ENCODE results near the gene GTF2F2.

GTF2F2 gene

DNA sequence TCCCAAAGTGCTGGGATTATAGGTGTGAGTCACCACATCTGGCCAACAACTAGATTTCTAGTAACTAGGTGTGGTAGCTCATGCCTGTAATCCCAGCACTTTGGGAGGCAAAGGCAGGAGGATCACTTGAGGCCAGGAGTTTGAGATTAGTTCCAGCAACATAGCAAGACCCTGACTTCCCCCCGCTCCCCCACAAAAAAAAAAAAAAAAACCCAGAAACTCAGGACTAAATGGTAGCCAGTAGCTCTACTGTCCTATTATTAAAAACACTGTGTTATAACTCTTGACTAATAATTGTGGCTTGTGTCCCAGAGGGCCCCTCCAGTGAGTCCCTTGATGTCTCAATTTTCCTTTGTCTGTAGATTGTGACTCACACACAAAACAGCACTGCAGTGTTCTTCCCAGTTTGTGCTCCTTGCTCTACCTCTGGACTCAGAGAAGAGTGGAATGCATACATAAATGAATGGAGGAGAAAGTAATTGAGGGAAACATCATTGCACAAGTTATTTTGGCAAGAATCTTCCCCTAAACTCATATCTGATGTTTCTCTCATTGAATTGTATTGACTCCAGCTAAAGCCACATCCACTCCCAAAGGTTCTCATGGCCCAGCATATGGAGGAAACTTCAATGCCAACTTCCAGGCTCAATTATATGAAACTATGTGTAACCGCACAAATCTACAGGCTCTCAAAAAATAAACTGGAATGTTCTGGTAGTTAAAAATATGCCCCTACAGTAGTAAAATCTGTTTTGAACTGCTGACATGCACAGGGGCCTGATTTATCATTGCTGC lies 211.9 kb downstream of the GTF2F2 start:
- H3K4me3 ChIP-seq (ENCODE audit: low read depth in 1 of 2, low read length in 2 of 2), result no peak overlapping the region
- no peaks in the 10 kb centered on the region for H3K27me3 ChIP-seq (ENCODE audit: low read depth, low read length)
- peaks cover 11 to 45% of the 10 kb centered on the region in 2 donors for H3K4me1 ChIP-seq (ENCODE audit: control insufficient read depth in 1 of 2, insufficient read depth in 2 of 2, low read length in 2 of 2)
- H3K9me3 ChIP-seq (ENCODE audit: control insufficient read depth in 1 of 2, low read length in 2 of 2), result no peaks in the 10 kb centered on the region
- H3K27ac ChIP-seq (ENCODE audit: low read length), result no peak overlapping the region
- H3K36me3 ChIP-seq (ENCODE audit: control insufficient read depth in 1 of 2, insufficient read depth in 2 of 2, low read length in 2 of 2), result peaks cover 27 to 28% of the 10 kb centered on the region in 2 donors

- H3K4me1 ChIP-seq (ENCODE audit: control insufficient read depth in 1 of 2, insufficient read depth in 2 of 2, low read length in 2 of 2), result peaks cover 17 to 51% of the 10 kb centered on the region in 2 donors
- no peak overlapping the region for H3K4me3 ChIP-seq (ENCODE audit: low read depth in 1 of 2, low read length in 2 of 2)
- no peaks in the 10 kb centered on the region for H3K27me3 ChIP-seq (ENCODE audit: low read depth, low read length)
- peaks cover 33 to 34% of the 10 kb centered on the region in 2 donors for H3K36me3 ChIP-seq (ENCODE audit: control insufficient read depth in 1 of 2, insufficient read depth in 2 of 2, low read length in 2 of 2)
- no peaks in the 10 kb centered on the region for H3K9me3 ChIP-seq (ENCODE audit: control insufficient read depth in 1 of 2, low read length in 2 of 2)
- H3K27ac ChIP-seq (ENCODE audit: low read length), result no peak overlapping the region
These were observed 212.5 kb downstream of the GTF2F2 start for GRCh38 chr13:45332831-45333219.

DNA sequence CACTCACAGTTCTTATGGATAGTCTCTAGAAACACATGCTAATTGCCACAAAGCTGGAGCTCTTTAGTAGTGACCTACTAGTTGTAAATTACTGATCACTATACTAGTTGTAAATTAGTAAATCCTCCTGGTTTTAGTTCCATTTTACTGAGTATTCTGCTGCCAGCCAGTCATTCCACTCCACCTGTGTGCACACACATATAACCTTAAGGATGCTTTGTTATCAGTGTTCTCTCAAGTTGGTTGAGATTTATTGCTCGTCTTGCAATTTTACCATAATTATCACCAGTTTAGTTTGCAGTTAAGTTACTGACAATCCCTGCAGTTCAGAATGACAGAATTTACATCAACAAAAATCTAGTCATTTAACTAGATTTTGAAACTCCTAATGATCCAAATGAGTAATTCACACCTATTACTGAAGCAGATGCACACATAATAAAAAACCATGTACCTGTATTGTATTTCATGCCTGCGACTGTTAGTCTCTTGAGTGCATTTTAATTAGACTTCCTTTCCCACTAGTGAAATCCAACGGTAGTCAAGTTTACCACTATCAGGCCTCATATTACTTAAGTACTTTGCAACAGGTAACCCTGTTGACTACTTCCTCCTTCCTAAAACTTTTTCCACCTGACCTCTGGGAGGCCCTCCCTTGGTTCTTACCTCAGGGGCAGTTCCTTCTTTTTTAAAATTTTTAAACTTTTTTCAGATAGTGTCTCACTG lies 213.1 kb downstream of the GTF2F2 start:
- Histone ChIP-seq H3K4me1 (ENCODE audit: control insufficient read depth in 1 of 2, insufficient read depth in 2 of 2, low read length in 2 of 2) (peaks cover 22 to 56% of the 10 kb centered on the region in 2 donors), H3K4me3 (ENCODE audit: low read depth in 1 of 2, low read length in 2 of 2) (no peak overlapping the region), H3K27me3 (ENCODE audit: low read depth, low read length) (no peaks in the 10 kb centered on the region), H3K9me3 (ENCODE audit: control insufficient read depth in 1 of 2, low read length in 2 of 2) (no peaks in the 10 kb centered on the region), H3K36me3 (ENCODE audit: control insufficient read depth in 1 of 2, insufficient read depth in 2 of 2, low read length in 2 of 2) (peaks cover 38 to 39% of the 10 kb centered on the region in 2 donors), H3K27ac (ENCODE audit: low read length) (no peak overlapping the region)
